Keratinocyte (primary cell): ENCODE measurements around the gene RBP4. TPM values are rescaled to one million over a fixed set of nuclear protein-coding genes. Genes with fewer than 3 reads are reported as not detected.

Source experiments
- DNase-seq: peaks from one replicate; pipeline ENCODE4 v3.0.0-alpha.2; 2011; ENCODE audit warnings: low read depth, missing footprints, low spot score
- FAIRE-seq: peaks from 2 replicates; lab custom pipeline; 2011; peaks lifted over from hg19 to GRCh38; lab: Jason Lieb, UNC
- H2AFZ ChIP-seq: 2 replicates; pipeline ENCODE4 v1.6.0; 2012; ENCODE audit warnings: low read length, control low read depth, inconsistent platforms; ENCODE audit not compliant: control insufficient read depth
- H3K27ac ChIP-seq: 2 replicates; pipeline ENCODE4 v1.5.1; 2011; ENCODE audit warnings: low read length; ENCODE audit not compliant: control insufficient read depth, insufficient read depth
- H3K27me3 ChIP-seq: 3 replicates; pipeline ENCODE4 v1.6.0; 2011; ENCODE audit warnings: low read length; ENCODE audit not compliant: control insufficient read depth, insufficient read depth; ENCODE audit errors: extremely low read depth
- H3K36me3 ChIP-seq, 2 experiments: 2 replicates in 1 of 2; 3 replicates in 1 of 2; pipeline ENCODE4 v1.5.1; 2011; ENCODE audit warnings: low read length in 2 of 2, mild to moderate bottlenecking in 1 of 2; ENCODE audit not compliant: control insufficient read depth in 2 of 2, insufficient read depth in 2 of 2; ENCODE audit errors: extremely low read depth in 1 of 2
- H3K4me1 ChIP-seq: 3 replicates; pipeline ENCODE4 v1.5.1; 2011; ENCODE audit warnings: low read length; ENCODE audit not compliant: control insufficient read depth, insufficient read depth; ENCODE audit errors: extremely low read depth
- H3K4me2 ChIP-seq: 3 replicates; pipeline ENCODE4 v1.6.0; 2011; ENCODE audit warnings: low read depth, low read length; ENCODE audit not compliant: control insufficient read depth, insufficient read depth; ENCODE audit errors: extremely low read depth
- H3K4me3 ChIP-seq, 3 experiments: fragments of 200-600 bp in 1 of 3; sonication (generic) in 1 of 3; 2 replicates in 2 of 3; 3 replicates in 1 of 3; pipeline ENCODE4 v1.5.1; 2011 to 2016; ENCODE audit warnings: low read length in 3 of 3, mild to moderate bottlenecking in 3 of 3, control low read depth in 2 of 3, inconsistent platforms in 1 of 3, low read depth in 1 of 3, mixed read lengths in 1 of 3, mixed run types in 1 of 3, moderate library complexity in 1 of 3; ENCODE audit not compliant: control insufficient read depth in 2 of 3, insufficient read depth in 2 of 3; ENCODE audit errors: extremely low read depth in 1 of 3
- H3K79me2 ChIP-seq: 2 replicates; pipeline ENCODE4 v1.6.0; 2012; ENCODE audit warnings: low read length; ENCODE audit not compliant: control insufficient read depth, insufficient read depth
- H3K9ac ChIP-seq: 3 replicates; pipeline ENCODE4 v1.6.0; 2011; ENCODE audit warnings: low read length; ENCODE audit not compliant: control insufficient read depth, insufficient read depth; ENCODE audit errors: extremely low read depth
- H3K9me1 ChIP-seq: 3 replicates; pipeline ENCODE4 v1.6.0; 2011; ENCODE audit warnings: low read length; ENCODE audit not compliant: control insufficient read depth, insufficient read depth; ENCODE audit errors: extremely low read depth
- H3K9me3 ChIP-seq: 2 replicates; pipeline ENCODE4 v1.5.1; 2012; ENCODE audit warnings: low read depth, low read length; ENCODE audit not compliant: control insufficient read depth
- H4K20me1 ChIP-seq: 3 replicates; pipeline ENCODE4 v1.6.0; 2011; ENCODE audit warnings: low read length; ENCODE audit not compliant: control insufficient read depth, insufficient read depth; ENCODE audit errors: extremely low read depth
- EZH2 ChIP-seq: IDR thresholded peaks from one replicate; pipeline ENCODE4 v1.6.1; 2012; ENCODE audit warnings: inconsistent platforms, mild to moderate bottlenecking, low read length, moderate library complexity
- dilution Hi-C: fragments of 300-500 bp; cut with MboI; formaldehyde crosslinking; loops from one replicate; pipeline ENCODE4 v1.7.0; 2020; ENCODE audit warnings: low sequenced_read_pairs; ENCODE audit not compliant: extremely low pct_ligation_motif_present
- polyA plus RNA-seq, 5 experiments: library from polyadenylated mRNA; depleted of rRNA in 3 of 5; stranded (reverse) in 3 of 5; stranded (forward) in 1 of 5; unstranded in 1 of 5; fragments of >200 nt; gene quantifications; 1 replicate in 1 of 5; 2 replicates in 3 of 5; 3 replicates in 1 of 5; pipeline versions ENCODE4 v1.2.1 to v1.2.3, GENCODE V29; 2011 to 2012; ENCODE audit warnings: missing spikeins in 2 of 5, low read depth in 1 of 5, low replicate concordance in 1 of 5
- TF ChIP-seq, protein P1 (sequence below), 3 experiments: IDR thresholded peaks in 1 of 3; conservative IDR thresholded peaks in 1 of 3; optimal IDR thresholded peaks in 1 of 3; 2 replicates in 2 of 3; 3 replicates in 1 of 3; pipeline versions ENCODE3 to v1.5.1; 2011; ENCODE audit warnings: low read length in 3 of 3, mild to moderate bottlenecking in 3 of 3, moderate library complexity in 2 of 3, control low read depth in 1 of 3, inconsistent platforms in 1 of 3; ENCODE audit not compliant: insufficient read depth in 2 of 3; ENCODE audit errors: extremely low read depth in 1 of 3

The RBP4 gene
- polyA plus RNA-seq, 1 donor (not counting 4 experiments of a cell fraction or from before 2014, with no cell fraction given): not detected

GRCh38 chr10:93598157-93598556 is 2.9 kb downstream of the RBP4 start:
- Histone ChIP-seq H4K20me1 (no peaks in the 10 kb centered on the region), H3K9me1 (no peaks in the 10 kb centered on the region), H3K27me3 (peaks cover 34% of the 10 kb centered on the region), H3K4me1 (no peaks in the 10 kb centered on the region), H3K4me2 (no peak overlapping the region), H3K36me3 (no peaks in the 10 kb centered on the region), H3K4me3 (no peak overlapping the region), H3K9me3 (no peaks in the 10 kb centered on the region), H3K79me2 (no peaks in the 10 kb centered on the region), H3K9ac (no peak overlapping the region), H2AFZ (no peak overlapping the region), H3K27ac (no peak overlapping the region)
- DNase-seq (no peak), FAIRE-seq (no peak)
- TF ChIP-seq, protein P1, sequence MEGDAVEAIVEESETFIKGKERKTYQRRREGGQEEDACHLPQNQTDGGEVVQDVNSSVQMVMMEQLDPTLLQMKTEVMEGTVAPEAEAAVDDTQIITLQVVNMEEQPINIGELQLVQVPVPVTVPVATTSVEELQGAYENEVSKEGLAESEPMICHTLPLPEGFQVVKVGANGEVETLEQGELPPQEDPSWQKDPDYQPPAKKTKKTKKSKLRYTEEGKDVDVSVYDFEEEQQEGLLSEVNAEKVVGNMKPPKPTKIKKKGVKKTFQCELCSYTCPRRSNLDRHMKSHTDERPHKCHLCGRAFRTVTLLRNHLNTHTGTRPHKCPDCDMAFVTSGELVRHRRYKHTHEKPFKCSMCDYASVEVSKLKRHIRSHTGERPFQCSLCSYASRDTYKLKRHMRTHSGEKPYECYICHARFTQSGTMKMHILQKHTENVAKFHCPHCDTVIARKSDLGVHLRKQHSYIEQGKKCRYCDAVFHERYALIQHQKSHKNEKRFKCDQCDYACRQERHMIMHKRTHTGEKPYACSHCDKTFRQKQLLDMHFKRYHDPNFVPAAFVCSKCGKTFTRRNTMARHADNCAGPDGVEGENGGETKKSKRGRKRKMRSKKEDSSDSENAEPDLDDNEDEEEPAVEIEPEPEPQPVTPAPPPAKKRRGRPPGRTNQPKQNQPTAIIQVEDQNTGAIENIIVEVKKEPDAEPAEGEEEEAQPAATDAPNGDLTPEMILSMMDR (optimal IDR thresholded peaks at IDR 0.05 in 1 of 3, IDR thresholded peaks at IDR 0.05 in 1 of 3, conservative IDR thresholded peaks at IDR 0.05 in 1 of 3; ENCODE audit: extremely low read depth in 1 of 3, insufficient read depth in 2 of 3, low read length in 3 of 3): no peak
- TF ChIP-seq EZH2: no peak
- dilution Hi-C loops: no loop called here

GRCh38 chr10:93597075-93597599 is 3.9 kb downstream of the RBP4 start:
- no peak for FAIRE-seq
- dilution Hi-C loops: no loop called here
- H3K9me1 ChIP-seq: no peaks in the 10 kb centered on the region

More at GRCh38 chr10:93597075-93597599, 3.9 kb downstream of the RBP4 start:
- no peaks in the 10 kb centered on the region for H3K9me3 ChIP-seq
- no peaks in the 10 kb centered on the region for H4K20me1 ChIP-seq
- no peak for TF ChIP-seq EZH2
- TF ChIP-seq, protein P1 (optimal IDR thresholded peaks at IDR 0.05 in 1 of 3, IDR thresholded peaks at IDR 0.05 in 1 of 3, conservative IDR thresholded peaks at IDR 0.05 in 1 of 3; ENCODE audit: extremely low read depth in 1 of 3, insufficient read depth in 2 of 3, low read length in 3 of 3): no peak
- no peak overlapping the region for H3K4me3 ChIP-seq
- H2AFZ ChIP-seq: no peak overlapping the region
- H3K4me2 ChIP-seq: no peak overlapping the region
- no peaks in the 10 kb centered on the region for H3K36me3 ChIP-seq
- H3K9ac ChIP-seq: no peak overlapping the region
- H3K27me3 ChIP-seq: peaks cover 27% of the 10 kb centered on the region
- no peaks in the 10 kb centered on the region for H3K4me1 ChIP-seq
- H3K27ac ChIP-seq: no peak overlapping the region
- no peak for DNase-seq
- H3K79me2 ChIP-seq: no peaks in the 10 kb centered on the region
